Measurements from ENCODE around the gene XPR1. TPM values are rescaled to one million over a fixed set of nuclear protein-coding genes. Genes with fewer than 3 reads are reported as not detected.

The XPR1 gene
- total and polyA plus RNA-seq, 10 of the 15 experiments (the other 5 are each of a cell fraction or from before 2014, with no cell fraction given): 1.1 to 33.9 (median 11.3) TPM

DNA sequence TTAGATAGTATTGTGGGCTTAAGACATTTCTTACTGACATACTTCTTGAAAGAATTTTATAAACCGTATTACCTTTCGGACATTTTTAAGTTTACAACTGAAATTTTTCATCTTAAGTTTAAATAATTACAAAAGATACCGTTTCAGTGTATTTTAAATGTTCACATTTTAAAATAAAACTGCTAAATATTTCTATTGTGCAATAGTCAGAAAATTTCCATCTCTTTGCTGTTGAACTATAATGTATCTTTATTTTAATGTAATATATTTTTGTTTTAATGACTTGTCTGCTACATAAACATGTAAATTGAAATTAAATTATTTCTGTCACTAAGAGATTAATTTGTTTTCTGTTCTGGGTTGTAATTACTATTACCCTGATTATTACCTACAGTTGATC is 206.7 kb downstream of the XPR1 start:
- ATAC-seq (no peak), DNase-seq (ENCODE audit: low read depth, low spot score) (no peak), FAIRE-seq (no peak)
- H3K4me1 ChIP-seq (ENCODE audit: control insufficient read depth, insufficient read depth, low read length): no peaks in the 10 kb centered on the region
- CTCF ChIA-PET: interaction anchor here (1.9 kb wide), 1 partner anchor 24 kb away, joined by 8 read pairs; no protein-coding TSS in a partner anchor
- no peaks in the 10 kb centered on the region for H3K27me3 ChIP-seq (replicated peaks in 1 of 2; ENCODE audit: control insufficient read depth in 2 of 2, insufficient read depth in 2 of 2, low read length in 1 of 2)
- SMC1A ChIA-PET (ENCODE audit: uncharacterized antibody, unreplicated experiment): interaction anchor here (1.7 to 1.9 kb wide), 2 partner anchors 10 to 23 kb away, joined by 4 to 5 read pairs; no protein-coding TSS in a partner anchor
- no peaks in the 10 kb centered on the region for H3K79me2 ChIP-seq (ENCODE audit: control insufficient read depth, insufficient read depth, low read length)
- no peak overlapping the region for H3K4me3 ChIP-seq
- no peak overlapping the region for H3K4me2 ChIP-seq (ENCODE audit: control insufficient read depth, insufficient read depth)
- no peak overlapping the region for H2AFZ ChIP-seq (ENCODE audit: control insufficient read depth, low read depth, low read length)
- no peak overlapping the region for H3K27ac ChIP-seq (ENCODE audit: control insufficient read depth, insufficient read depth)
- no TSS peak for BruUV-seq (replicated peaks)
- TF ChIP-seq CREM (IDR thresholded peaks at IDR 0.05; ENCODE audit: low read depth) (no peak), TAF1 (IDR thresholded peaks at IDR 0.05; ENCODE audit: borderline replicate concordance, low read depth, low read length) (no peak), MYC (IDR thresholded peaks at IDR 0.05; ENCODE audit: insufficient read depth, insufficient read length, insufficient replicate concordance, low read length, severe bottlenecking) (no peak), EGR1 (IDR thresholded peaks at IDR 0.05; ENCODE audit: borderline replicate concordance in 1 of 2, low read depth in 2 of 2, low read length in 2 of 2) (no peak), ZZZ3 (IDR thresholded peaks at IDR 0.05; ENCODE audit: control insufficient read depth, insufficient read length, low read depth) (no peak), MYB (IDR thresholded peaks at IDR 0.05; ENCODE audit: borderline replicate concordance, low read depth, low read length) (no peak)
- TF ChIP-seq, protein P1, sequence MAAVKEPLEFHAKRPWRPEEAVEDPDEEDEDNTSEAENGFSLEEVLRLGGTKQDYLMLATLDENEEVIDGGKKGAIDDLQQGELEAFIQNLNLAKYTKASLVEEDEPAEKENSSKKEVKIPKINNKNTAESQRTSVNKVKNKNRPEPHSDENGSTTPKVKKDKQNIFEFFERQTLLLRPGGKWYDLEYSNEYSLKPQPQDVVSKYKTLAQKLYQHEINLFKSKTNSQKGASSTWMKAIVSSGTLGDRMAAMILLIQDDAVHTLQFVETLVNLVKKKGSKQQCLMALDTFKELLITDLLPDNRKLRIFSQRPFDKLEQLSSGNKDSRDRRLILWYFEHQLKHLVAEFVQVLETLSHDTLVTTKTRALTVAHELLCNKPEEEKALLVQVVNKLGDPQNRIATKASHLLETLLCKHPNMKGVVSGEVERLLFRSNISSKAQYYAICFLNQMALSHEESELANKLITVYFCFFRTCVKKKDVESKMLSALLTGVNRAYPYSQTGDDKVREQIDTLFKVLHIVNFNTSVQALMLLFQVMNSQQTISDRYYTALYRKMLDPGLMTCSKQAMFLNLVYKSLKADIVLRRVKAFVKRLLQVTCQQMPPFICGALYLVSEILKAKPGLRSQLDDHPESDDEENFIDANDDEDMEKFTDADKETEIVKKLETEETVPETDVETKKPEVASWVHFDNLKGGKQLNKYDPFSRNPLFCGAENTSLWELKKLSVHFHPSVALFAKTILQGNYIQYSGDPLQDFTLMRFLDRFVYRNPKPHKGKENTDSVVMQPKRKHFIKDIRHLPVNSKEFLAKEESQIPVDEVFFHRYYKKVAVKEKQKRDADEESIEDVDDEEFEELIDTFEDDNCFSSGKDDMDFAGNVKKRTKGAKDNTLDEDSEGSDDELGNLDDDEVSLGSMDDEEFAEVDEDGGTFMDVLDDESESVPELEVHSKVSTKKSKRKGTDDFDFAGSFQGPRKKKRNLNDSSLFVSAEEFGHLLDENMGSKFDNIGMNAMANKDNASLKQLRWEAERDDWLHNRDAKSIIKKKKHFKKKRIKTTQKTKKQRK (IDR thresholded peaks at IDR 0.05; ENCODE audit: low read depth, low read length): no peak
- in situ Hi-C loops (cut with MboI): no loop called here
- intact Hi-C loops (cut with micrococcal nuclease; ENCODE audit: unreplicated experiment): no loop called here
- H3K9me3 ChIP-seq (replicated peaks; ENCODE audit: control insufficient read depth, insufficient read depth, low read length): no peaks in the 10 kb centered on the region
- H4K20me1 ChIP-seq (ENCODE audit: control insufficient read depth, insufficient read depth): no peaks in the 10 kb centered on the region
- RAD21 ChIA-PET (ENCODE audit: unreplicated experiment): no interaction called here
- POLR2A ChIA-PET: no interaction called here
- H3K9ac ChIP-seq (ENCODE audit: control insufficient read depth, insufficient read depth, low read length): no peak overlapping the region
- WGBS (ENCODE audit: insufficient coverage, insufficient replicate concordance, low lambda C conversion rate, missing lambda C conversion rate): 86% methylated on average over 3 of the region's 3 CpGs
- no peaks in the 10 kb centered on the region for H3K36me3 ChIP-seq (ENCODE audit: control insufficient read depth in 2 of 2, insufficient read depth in 2 of 2, low read length in 1 of 2)
